CD4-positive, alpha-beta T cell treated with Interleukin-4 for 4 hours (primary cell): ENCODE measurements around the gene ROBO1.

Experiments
- DNase-seq: peaks from one replicate; pipeline ENCODE4 v3.0.0-alpha.2; 2020

The ROBO1 gene

DNA sequence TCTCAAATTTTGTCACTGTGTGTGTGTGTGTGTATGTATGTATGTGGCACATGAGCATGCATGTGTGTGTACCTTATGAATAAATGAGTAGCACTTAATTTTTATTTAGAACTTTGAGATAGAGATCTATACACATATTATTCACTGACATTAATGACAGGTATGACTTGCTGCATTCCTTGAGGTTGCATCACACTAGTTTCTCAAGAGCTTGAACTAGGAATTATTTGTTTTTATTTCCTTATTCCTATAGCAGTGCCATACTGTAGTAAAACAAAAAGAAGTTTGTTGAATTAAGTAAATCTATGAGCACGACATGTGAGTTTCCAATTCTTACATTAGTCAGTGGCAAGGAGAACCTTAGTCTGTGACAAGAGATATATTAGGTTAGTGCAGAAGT, 943.9 kb downstream of the ROBO1 start:
- no peak for DNase-seq

DNA sequence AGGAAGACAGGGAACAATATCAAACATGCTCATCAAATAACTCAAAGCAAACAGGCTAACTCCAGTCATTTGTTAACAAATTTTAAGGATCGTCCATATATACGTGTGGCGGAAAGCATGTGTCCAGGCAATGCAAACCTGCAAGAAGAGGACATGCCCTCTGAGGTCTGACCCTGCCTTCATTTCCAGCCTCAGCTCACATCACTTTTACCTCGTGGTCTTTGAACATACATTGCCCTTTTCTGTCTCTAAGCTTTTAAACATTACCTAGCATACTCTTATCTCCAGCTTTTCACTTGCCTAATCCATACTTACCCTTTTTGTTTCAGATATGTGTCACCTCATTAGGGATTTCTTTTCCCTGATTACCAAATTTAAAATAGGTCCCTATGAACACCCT, 944.4 kb downstream of the ROBO1 start:
- no peak for DNase-seq

DNA sequence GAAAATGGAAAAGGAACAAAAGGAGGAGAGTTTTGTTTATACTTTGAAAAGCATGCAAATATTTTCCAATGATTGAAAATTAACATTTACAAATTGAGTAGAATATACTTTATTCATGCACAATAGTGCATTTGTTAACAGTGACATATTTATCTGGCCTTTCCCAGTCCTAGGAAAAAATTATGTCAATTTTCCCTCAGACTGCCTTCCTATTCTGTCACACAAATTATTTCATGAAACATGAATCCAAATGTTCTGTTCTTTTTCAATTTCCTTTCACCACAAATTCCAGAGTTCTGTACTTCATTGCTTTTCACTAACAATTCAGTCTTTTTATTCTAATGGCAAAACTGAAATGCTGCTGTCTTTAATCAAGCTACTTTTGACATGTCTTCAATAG, 945.1 kb downstream of the ROBO1 start:
- DNase-seq, result no peak

DNA sequence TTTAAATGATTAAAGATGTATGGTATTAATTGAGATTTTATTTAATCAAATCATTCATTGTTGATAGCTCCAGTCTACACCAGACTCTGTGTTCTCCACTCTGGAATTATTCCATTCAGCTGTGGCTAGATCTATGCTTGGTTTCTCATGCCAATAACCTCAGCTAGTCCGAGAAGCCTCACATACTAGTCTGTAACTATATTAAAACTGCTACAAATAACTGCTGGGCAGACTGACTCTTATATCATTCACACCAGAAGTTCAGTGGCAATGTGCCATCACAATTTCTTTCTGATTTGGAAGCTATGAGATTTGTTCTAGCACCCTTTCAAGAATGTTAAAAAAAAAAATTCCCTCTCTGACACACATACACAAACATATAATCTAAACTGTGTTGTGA, 947.3 kb downstream of the ROBO1 start:
- no peak for DNase-seq

DNA sequence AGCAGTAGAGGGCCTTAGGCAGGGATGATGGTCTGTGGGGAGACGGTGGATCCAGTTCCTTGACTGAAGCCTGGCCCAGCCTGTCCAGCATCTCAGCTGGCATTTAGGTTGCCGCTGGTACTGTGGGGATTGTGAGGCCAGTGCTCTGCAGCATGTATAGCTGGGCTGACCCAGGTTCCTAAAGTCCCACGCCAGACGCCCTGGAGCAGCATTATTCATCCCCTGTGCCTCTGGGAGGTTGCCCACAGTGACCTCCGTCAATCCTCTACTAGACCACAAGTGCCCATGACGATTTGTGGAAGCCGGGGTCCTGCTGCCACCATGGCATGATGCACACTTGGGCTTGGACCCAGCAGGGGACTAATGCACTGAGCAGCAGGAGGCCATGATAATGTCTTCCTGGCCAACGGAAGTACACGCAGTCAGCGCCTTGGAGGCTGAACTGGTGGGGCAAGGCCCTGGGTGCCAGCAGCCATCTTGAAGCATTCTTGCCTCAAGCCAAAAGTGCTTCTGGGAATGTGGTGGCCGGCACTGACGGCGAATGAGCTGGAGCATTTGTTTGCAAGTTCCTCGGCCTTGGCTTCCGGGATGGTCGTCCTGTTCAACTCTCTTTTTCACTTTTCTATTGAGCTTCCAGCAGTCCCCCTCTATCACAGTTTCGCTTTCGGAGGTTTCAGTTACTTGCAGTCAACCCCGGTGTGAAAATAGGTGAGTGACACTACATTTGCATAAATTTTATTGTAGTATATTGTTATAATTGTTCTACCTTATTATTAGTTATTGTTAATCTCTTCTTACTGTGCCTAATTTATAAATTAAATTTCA, 949.4 kb downstream of the ROBO1 start:
- DNase-seq, result no peak

DNA sequence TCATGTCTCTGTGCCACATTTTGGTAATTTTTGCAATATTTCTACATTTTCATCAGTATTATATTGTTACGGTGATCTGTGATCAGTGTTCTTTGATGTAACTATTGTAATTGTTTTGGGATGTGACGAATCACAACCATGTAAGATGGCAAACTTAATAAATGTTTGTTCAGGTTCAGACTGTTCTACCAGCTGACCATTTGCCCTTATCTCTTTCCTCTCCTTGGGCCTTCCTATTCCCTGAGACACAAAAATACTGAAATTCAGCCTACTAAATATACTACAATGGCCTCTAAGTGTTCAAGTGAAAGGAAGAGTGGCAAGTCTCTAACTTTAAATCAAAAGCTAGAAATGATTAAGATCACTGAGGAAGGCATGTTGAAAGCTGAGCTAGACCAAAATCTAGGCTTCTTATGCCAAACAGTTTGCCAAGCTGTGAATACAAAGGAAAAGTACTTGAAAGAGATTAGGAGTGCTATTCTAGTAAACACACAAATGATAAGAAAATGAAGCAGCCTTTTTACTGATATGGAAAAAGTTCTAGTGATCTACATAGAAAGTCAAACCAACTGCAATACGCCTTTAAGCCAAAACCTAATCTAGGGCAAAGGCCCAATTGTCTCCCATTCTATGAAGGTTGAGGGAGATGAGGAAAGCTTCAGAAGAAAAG, 952.8 kb downstream of the ROBO1 start:
- DNase-seq, result no peak

DNA sequence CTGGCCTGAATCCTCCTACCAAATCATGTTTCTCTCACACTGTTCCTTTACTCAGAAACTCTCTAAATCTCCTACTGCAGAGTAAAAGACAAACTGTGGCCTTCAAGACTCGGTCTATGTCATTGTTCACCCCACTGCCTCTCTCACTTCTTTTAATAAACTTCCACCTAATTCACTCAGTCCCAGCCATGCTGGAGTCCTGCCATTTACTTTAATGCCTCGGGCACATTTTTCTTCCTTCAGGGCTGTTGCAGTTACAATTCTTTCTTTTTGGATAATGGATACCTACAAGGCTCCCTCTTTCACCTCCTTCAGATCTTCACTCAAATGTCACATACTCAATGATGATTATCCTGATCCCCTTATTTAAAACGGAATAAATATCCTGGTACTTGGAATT, 955.6 kb downstream of the ROBO1 start:
- DNase-seq, result no peak

DNA sequence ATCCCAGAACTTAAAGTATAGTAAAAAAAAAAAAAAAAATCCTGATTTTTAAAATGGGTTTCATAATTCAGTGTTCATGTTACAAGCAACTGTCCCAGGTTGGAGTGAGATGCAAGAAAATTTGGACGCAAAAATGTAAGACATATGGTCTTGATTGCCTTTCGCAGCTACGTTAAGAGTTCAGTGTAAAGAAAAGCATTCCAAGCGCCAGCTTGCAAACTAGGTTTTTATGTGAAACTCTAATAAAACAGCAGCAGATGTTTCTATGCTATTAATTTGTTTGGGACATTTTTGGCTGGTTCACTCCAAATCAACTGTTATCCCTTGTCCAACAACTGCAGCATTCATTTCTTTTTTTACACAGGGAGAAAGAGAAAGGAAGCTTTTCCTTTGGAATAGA, 957.8 kb downstream of the ROBO1 start:
- no peak for DNase-seq

DNA sequence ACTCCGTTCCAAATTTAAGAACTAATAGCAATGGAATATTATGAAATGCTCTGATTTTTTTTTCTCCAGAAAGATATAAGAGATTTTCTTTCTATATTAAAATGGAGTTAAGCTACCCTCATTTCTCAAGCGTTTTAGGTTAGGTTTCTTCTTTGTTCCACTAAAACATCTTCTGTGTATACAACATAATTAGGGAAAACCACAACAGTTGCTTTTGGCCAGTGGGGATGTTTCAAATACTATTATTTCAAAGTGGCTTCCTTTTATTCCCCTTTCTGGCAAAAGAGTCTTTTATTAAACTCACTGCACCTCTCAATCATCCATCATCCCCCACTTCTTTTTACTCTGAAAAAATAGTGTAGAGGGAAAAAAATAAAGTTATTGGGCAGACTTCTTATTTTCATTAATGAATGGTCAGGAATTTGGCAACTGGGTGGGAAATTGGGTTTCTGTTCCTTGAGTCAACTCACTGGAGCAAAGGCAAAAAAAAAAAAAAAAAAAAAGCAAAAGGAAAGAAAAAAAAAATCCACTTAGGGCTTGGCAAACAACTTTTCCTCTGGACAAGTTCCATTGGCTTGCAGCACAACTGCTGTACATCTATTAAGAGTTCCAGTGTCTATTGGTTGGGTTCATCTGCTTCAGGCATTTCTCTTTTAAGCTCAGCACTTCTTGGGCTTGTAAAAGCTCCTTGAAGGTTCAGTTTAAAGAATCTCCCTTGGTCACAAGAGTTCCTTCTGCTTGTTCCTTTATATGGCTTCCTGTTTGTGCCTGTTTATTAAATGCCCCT, 963.4 kb downstream of the ROBO1 start:
- no peak for DNase-seq

DNA sequence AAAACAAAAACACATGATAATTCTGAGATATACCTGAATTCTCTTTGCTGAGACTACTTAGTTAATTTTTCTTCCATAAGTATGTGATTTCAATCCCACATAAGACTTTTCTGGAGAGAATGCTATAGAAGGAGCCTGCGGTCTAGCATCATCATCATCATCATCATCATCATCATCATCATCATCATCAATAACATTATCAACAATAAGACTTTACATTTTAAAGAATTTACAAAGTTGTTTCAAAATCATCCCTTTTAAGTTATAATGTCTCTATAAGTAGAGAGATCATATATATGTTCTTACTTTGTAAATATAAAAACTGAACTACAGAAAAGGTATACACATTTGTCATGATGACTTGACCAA, 965.3 kb downstream of the ROBO1 start:
- no peak for DNase-seq

DNA sequence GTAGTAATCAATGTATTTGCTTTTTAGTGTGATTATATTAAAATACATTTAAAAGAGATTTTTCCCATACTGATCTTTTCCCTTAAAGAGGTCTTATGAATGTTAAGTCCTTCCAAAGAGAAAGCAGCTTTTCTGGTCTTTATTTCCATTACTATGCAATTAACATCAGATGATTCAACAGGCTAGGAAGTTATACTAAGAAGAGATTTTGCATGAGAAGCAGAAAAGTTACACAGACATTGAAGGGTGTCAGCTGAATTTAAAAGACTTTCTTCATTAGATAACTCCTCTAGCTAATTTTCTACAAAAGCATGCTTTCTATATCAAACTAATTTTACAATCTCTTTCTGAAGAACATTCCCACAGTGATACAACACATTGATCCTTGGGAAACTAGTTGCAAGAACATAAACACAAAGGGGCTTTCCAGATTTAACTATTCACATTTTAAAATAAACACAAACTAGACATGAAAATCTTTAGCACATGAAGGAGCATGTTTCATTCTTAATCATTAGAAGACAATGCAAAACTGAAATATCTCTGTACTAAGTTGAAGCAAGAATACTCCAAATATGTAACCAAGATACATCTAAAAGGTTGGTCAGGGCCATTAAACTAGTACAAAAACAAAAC, 965.8 kb downstream of the ROBO1 start:
- DNase-seq, result no peak

DNA sequence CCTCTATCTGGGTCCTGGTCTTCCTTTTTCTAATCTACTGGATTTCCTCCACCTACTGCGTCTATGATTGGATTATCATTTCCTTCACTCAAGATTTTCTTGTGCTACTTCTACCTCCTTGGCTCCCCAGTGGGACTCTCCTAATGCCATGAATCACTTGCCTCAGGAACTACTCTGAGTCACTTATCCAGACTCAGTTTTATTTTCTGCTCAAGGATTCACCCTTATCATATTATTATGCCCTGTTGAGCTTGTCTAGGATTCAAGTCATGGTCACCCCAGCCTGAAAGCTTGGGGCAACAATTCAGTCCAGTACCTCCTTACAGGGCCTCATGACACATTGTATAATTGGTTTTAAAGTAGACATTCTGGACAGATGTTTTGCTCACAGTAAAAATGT, 968.1 kb downstream of the ROBO1 start:
- no peak for DNase-seq

DNA sequence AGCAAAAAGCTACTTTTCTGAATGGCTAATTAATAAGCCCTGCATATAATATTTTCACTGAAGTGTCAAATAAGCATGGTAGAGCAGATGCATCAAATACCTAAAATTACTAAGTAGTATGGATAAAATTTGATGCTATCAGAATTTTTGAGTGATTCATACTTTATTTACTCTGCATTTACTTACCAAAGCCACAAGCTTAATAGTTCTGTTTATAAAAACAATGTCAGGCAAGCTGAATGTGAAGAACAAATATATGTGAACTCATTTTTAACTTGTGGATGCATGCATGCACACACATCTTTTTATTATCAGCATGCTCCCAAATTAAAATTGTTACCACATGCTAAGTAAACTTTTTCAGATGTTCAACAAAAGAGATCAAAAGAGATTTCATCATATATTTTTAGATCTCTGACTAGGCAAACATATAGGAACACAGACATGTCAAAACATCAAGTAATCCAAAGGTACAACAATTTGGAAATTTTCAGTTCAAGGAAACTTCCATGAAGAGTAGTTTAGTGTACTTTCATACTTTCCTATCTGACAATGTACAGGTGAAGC, 969.4 kb downstream of the ROBO1 start:
- no peak for DNase-seq

DNA sequence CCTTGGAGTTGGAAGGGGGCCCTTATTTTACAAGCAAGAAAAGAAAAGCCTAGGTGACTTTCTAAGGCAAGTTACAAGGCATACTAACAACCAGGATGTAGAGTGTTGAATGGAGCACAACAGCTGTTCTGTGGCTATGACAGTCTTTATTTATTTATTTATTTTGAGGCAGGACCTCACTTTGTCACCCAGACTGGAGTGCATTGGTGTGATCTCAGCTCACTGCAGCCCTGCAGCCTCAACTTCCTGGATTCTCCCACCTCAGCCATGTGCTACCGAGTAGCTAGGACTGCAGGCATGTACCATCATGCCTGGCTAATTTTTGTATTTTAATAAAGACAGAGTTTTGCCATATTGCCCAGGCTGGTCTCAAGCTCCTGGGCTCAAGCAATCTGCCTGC, 973.4 kb downstream of the ROBO1 start:
- DNase-seq, result no peak

DNA sequence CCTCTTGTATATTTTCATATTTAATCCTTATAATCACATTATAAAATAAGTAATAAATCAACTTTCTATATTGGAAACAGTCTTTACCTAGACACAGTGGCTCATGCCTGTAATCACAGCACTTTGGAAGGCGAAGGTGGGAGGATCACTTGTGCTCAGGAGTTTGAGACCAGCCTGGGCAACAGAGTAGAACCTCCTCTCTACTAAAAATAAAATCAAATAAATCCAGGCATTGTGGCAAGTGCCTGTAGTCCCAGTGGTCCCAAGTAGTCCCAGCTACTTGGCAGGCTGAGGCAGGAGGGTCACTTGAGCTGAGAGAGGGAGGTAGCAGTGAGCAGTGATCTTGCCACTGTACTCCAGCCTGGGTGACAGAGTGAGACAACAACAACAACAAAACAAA, 975.1 kb downstream of the ROBO1 start:
- DNase-seq, result no peak

DNA sequence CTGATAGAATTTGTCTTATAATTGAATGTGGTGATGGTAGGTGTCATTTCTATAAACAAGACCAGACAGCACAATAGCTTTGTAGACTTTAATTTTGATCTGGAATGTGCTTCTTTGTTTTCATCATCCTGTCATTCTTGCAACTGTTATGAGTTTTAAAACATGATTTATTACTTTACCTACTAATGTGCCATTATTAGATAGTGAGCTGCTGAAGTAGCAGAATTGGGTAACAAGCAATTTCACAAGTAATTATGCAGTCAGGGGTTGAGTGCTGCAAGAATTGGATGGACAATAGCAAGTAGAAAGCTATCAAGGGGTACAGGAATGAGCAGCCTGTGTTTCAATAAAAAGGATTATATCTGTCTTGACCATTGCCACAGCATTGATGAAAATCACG, 975.6 kb downstream of the ROBO1 start:
- no peak for DNase-seq

DNA sequence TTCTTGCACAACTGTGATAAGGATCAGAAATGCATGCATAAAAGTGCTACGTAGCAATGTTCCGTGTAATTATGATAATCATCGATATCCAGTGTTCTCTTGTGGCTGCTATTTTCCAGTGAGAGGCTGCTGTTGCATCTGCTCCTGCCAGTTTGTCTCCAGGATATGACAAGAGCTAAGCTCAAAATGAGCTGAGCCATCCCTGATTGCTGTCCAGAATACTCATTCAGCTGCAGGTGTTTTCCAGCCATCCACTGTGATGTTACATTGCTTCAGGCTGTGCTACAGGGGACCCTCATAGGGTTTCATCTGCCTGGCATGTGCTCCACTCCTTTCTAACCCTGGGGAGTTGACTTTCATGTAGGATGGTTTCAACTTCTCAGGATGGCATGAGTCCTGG, 976.0 kb downstream of the ROBO1 start:
- DNase-seq, result no peak

DNA sequence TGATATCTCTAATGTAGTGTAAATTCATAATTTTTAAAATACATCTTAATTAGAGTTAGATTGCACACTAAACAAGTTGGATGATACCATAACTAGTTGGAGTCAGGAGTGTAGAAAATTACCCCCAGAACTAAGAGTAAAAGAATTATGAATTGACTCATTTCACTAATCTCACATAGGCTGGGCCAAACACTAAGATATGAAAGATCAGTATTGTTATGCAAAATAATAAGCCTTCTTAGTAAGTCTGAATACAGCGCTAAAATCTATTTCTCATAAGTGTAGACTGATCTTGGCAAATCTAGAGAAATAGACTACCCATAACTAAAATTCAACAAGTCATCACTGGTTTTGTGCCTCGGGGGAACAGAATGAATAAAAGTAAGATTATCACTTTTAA, 979.0 kb downstream of the ROBO1 start:
- no peak for DNase-seq

DNA sequence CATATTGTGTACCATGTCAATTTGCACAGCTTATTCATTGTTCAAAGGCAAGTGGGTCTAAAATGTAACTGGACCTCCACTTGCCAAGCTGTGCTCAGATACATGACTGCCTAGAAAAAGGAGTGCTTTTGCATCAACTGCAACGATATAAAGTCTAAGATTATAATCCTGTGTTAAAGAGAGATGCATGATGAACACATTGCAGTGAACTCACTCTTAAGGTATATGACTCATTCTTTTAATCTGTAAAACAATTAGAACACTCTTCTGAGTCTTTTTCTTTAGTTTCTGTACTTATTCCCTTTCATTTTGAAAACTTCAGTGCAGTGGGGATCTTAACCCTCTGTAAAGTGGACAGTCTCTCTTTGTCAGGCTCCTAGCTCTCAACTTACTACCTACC, 982.8 kb downstream of the ROBO1 start:
- no peak for DNase-seq

DNA sequence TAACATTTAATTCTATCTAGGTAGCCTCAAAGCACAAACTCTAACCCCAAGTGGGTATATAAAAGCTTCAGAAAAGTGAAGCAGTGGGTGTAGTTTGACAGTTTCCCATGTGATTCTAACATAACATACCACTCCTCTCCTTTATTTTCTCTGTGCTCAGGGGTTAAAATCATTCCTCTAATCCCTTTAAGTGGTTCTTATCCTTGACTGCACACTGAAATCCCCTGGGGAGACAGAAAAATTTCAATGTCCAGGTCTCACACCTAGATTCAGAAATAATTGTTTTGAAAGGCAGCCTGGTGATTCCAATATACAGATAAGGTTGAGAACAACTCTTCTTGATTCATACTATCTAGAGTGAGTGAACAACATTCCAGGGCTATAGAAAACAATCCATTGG, 986.4 kb downstream of the ROBO1 start:
- DNase-seq, result no peak

DNA sequence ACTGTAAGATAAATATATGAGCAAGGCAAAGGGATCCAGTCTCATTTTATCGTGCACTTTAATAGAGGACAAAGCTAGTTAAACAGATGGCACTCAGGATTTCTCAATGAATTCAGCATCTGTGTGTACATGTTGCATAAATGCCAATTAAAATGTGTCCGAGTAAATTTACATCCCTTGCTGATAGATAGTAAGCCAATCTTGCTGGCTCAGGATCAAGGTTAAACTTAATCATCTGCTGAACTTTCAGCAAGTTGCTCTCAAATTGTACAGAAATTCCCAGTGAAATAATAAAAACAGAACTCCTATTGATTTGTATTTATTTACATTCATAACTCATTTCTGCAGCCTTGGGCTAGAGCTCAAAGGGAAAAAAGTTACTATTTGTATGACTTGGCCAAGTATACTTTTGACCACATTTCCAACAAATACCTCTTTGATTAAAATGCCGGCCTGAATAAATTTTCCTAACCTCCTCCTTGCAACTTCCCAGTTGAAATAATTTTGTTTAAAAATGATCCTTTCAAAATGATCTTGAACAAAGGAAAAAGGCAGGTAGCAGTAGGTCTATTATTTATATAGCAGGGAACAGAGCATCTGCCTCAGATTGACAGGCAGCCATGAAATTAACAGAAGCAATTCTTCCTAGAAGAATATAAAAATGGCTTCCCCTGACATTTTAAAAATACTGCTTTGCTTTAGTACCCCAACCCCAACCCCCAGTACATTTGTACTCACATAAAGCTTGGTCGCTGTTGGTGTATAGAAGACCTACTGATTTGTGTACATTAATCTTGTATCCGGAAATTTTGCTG, 1001.9 kb downstream of the ROBO1 start:
- DNase-seq, result no peak

DNA sequence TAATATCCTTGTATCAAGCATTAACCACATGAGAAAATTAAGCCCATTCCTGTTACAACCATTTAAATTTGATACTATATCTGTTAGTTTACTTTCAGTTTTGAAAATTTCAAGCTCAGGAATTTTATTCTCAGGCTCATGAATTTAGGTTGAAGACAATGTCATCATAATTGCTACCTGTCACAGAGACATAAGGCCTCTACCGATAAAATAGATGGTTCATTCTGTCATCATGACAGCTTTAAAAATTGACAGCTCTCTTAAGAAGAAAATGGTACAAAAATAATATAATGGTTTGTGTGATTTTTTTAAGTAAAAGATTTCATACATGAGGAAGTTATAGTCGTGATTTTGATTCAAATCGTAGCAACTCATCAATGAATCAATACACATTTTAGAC, 1003.2 kb downstream of the ROBO1 start:
- DNase-seq, result no peak
